MM.1S (cell line): ENCODE data around the gene PRKG1.

Experiments used
- DNase-seq: peaks from one replicate; pipeline ENCODE4 v3.0.0-alpha.2; 2015
- H2AFZ ChIP-seq: fragments of 300-600 bp; sonication (generic); 2 replicates; pipeline ENCODE4 v1.6.0; 2016; ENCODE audit warnings: antibody characterized with exemption, low read length
- H3F3A ChIP-seq: fragments of 300-600 bp; sonication (generic); 2 replicates; pipeline ENCODE4 v1.6.1; 2016; ENCODE audit warnings: mild to moderate bottlenecking, antibody characterized with exemption, low read length, moderate library complexity, mixed read lengths; ENCODE audit not compliant: insufficient read depth
- H3K27ac ChIP-seq: fragments of 300-600 bp; sonication (generic); 2 replicates; pipeline ENCODE4 v1.5.1; 2016; ENCODE audit warnings: mild to moderate bottlenecking, low read length
- H3K27me3 ChIP-seq: fragments of 300-600 bp; sonication (generic); replicated peaks from 2 replicates; pipeline ENCODE4 v1.6.0; 2016; ENCODE audit warnings: low read length; ENCODE audit not compliant: insufficient read depth
- H3K36me3 ChIP-seq: fragments of 300-600 bp; sonication (generic); replicated peaks from 2 replicates; pipeline ENCODE4 v1.6.1; 2016; ENCODE audit warnings: mild to moderate bottlenecking, low read length, mixed read lengths; ENCODE audit not compliant: insufficient read depth
- H3K4me1 ChIP-seq: fragments of 300-600 bp; sonication (generic); 2 replicates; pipeline ENCODE4 v1.6.1; 2016; ENCODE audit warnings: low read length, mixed read lengths
- H3K4me2 ChIP-seq: fragments of 300-600 bp; sonication (generic); 2 replicates; pipeline ENCODE4 v1.6.0; 2016; ENCODE audit warnings: low read depth, low read length
- H3K4me3 ChIP-seq: fragments of 300-600 bp; sonication (generic); 2 replicates; pipeline ENCODE4 v1.5.1; 2016; ENCODE audit warnings: low read length, mixed read lengths
- H3K79me2 ChIP-seq: fragments of 300-600 bp; sonication (generic); 2 replicates; pipeline ENCODE4 v1.6.1; 2016; ENCODE audit warnings: mixed run types, low read length, mixed read lengths
- H3K9ac ChIP-seq: fragments of 300-600 bp; sonication (generic); 2 replicates; pipeline ENCODE4 v1.6.1; 2016; ENCODE audit warnings: low read length, mixed read lengths
- H3K9me2 ChIP-seq: fragments of 300-600 bp; sonication (generic); replicated peaks from 2 replicates; pipeline ENCODE4 v1.6.1; 2016; ENCODE audit warnings: mild to moderate bottlenecking, low read length, mixed read lengths; ENCODE audit not compliant: insufficient read depth
- H3K9me3 ChIP-seq: fragments of 300-600 bp; sonication (generic); replicated peaks from 2 replicates; pipeline ENCODE4 v1.6.1; 2016; ENCODE audit warnings: mild to moderate bottlenecking, low read length, mixed read lengths; ENCODE audit not compliant: insufficient read depth
- H4K20me1 ChIP-seq: fragments of 300-600 bp; sonication (generic); 2 replicates; pipeline ENCODE4 v1.6.1; 2016; ENCODE audit warnings: mild to moderate bottlenecking, low read length, moderate library complexity, mixed read lengths; ENCODE audit not compliant: insufficient read depth
- CTCF ChIP-seq: fragments of 300-600 bp; sonication (generic); IDR thresholded peaks from 2 replicates; pipeline ENCODE4 v1.5.1; 2016; ENCODE audit warnings: antibody characterized with exemption, low read length, mixed read lengths
- EZH2 ChIP-seq: fragments of 300-600 bp; sonication (generic); optimal IDR thresholded peaks from 2 replicates; pipeline ENCODE3; 2017; ENCODE audit warnings: low read depth, mild to moderate bottlenecking, antibody characterized with exemption, low read length, mixed read lengths
- EZH2phosphoT487 ChIP-seq: fragments of 300-600 bp; sonication (generic); IDR thresholded peaks from 2 replicates; pipeline ENCODE4 v1.6.1; 2018; ENCODE audit warnings: antibody characterized with exemption, low read length

PRKG1 gene

GRCh38 chr10:51952056-51952455, 877.8 kb downstream of the PRKG1 start:
- no peak overlapping the region for H2AFZ ChIP-seq
- H3K27ac ChIP-seq: no peak overlapping the region
- no peaks in the 10 kb centered on the region for H3K79me2 ChIP-seq
- H3K36me3 ChIP-seq: no peaks in the 10 kb centered on the region
- H3K9me2 ChIP-seq: no peaks in the 10 kb centered on the region
- no peaks in the 10 kb centered on the region for H3K4me1 ChIP-seq
- H3K4me2 ChIP-seq: no peak overlapping the region
- no peak for TF ChIP-seq CTCF
- no peak for TF ChIP-seq EZH2phosphoT487
- no peak for TF ChIP-seq EZH2
- H3K4me3 ChIP-seq: no peak overlapping the region
- no peaks in the 10 kb centered on the region for H3K9me3 ChIP-seq
- no peaks in the 10 kb centered on the region for H4K20me1 ChIP-seq
- no peak for DNase-seq
- H3F3A ChIP-seq: no peaks in the 10 kb centered on the region
- no peaks in the 10 kb centered on the region for H3K27me3 ChIP-seq
- no peak overlapping the region for H3K9ac ChIP-seq

GRCh38 chr10:51955696-51956095, 881.4 kb downstream of the PRKG1 start:
- no peak for DNase-seq
- Histone ChIP-seq H3K36me3 (no peaks in the 10 kb centered on the region), H3K9ac (no peak overlapping the region), H3K9me2 (no peaks in the 10 kb centered on the region), H3F3A (no peaks in the 10 kb centered on the region), H3K4me1 (no peaks in the 10 kb centered on the region), H2AFZ (no peak overlapping the region), H3K4me3 (no peak overlapping the region), H3K9me3 (no peaks in the 10 kb centered on the region), H3K79me2 (no peaks in the 10 kb centered on the region), H3K27me3 (no peaks in the 10 kb centered on the region), H3K4me2 (no peak overlapping the region), H3K27ac (no peak overlapping the region), H4K20me1 (no peaks in the 10 kb centered on the region)
- TF ChIP-seq CTCF (no peak), EZH2phosphoT487 (no peak), EZH2 (no peak)

GRCh38 chr10:51956822-51957221, 882.5 kb downstream of the PRKG1 start:
- Histone ChIP-seq H3K4me1 (no peaks in the 10 kb centered on the region), H2AFZ (no peak overlapping the region), H3K27me3 (no peaks in the 10 kb centered on the region)

More at GRCh38 chr10:51956822-51957221, 882.5 kb downstream of the PRKG1 start:
- TF ChIP-seq CTCF (no peak), EZH2 (no peak), EZH2phosphoT487 (no peak)
- Histone ChIP-seq H3K36me3 (no peaks in the 10 kb centered on the region), H3K9me2 (no peaks in the 10 kb centered on the region), H3F3A (no peaks in the 10 kb centered on the region), H3K4me2 (no peak overlapping the region), H3K79me2 (no peaks in the 10 kb centered on the region), H3K4me3 (no peak overlapping the region), H3K9ac (no peak overlapping the region), H4K20me1 (no peaks in the 10 kb centered on the region), H3K27ac (no peak overlapping the region), H3K9me3 (no peaks in the 10 kb centered on the region)
- DNase-seq: no peak
